Type B pancreatic cell (in vitro differentiated cells): ENCODE measurements around the gene BPGM. TPM values are rescaled to one million over a fixed set of nuclear protein-coding genes. Genes with fewer than 3 reads are reported as not detected.
A peak's percentile ranks its signal among the peaks of the same experiment; 100 is the strongest.

Experiments
- DNase-seq: peaks from one replicate; pipeline ENCODE4 v3.0.0; 2021; ENCODE audit warnings: mixed read lengths; ENCODE audit not compliant: unreplicated experiment; ENCODE audit errors: extremely low spot score
- H3K27ac Mint-ChIP-seq: 2 replicates; pipeline ENCODE4 v1.8.0; 2021; ENCODE audit warnings: mild to moderate bottlenecking, mixed read lengths
- H3K27me3 Mint-ChIP-seq: 2 replicates; pipeline ENCODE4 v1.8.0; 2021; ENCODE audit warnings: mixed read lengths
- H3K36me3 Mint-ChIP-seq: 2 replicates; pipeline ENCODE4 v1.8.0; 2021; ENCODE audit warnings: mixed read lengths
- H3K4me1 Mint-ChIP-seq: one replicate; pipeline ENCODE4 v1.8.0; 2021; ENCODE audit warnings: mixed read lengths; ENCODE audit not compliant: unreplicated experiment
- H3K4me3 Mint-ChIP-seq: 2 replicates; pipeline ENCODE4 v1.8.0; 2021; ENCODE audit warnings: mild to moderate bottlenecking, mixed read lengths
- H3K9me3 Mint-ChIP-seq: 2 replicates; pipeline ENCODE4 v1.8.0; 2021; ENCODE audit warnings: mixed read lengths
- CTCF ChIP-seq: fragments of 200-600 bp; sonication (generic); conservative IDR thresholded peaks from 2 replicates; pipeline ENCODE4 v1.5.0; 2021; ENCODE audit warnings: antibody characterized with exemption, mild to moderate bottlenecking
- total RNA-seq: library from RNA; stranded (reverse); gene quantifications from 2 replicates; pipeline ENCODE4 v1.2.1, GENCODE V29; 2021; ENCODE audit warnings: low replicate concordance

Gene BPGM
- total RNA-seq, 1 donor from 2014 or later, result 19.6 TPM

GRCh38 chr7:134704827-134705226, 58.2 kb downstream of the BPGM start:
- Mint-ChIP-seq H3K27me3 (no peaks in the 10 kb centered on the region), H3K4me3 (no peak overlapping the region), H3K27ac (no peak overlapping the region), H3K4me1 (peaks cover 33% of the 10 kb centered on the region), H3K9me3 (no peaks in the 10 kb centered on the region), H3K36me3 (no peaks in the 10 kb centered on the region)
- no peak for DNase-seq
- no peak for TF ChIP-seq CTCF

GRCh38 chr7:134705716-134706115, 59.1 kb downstream of the BPGM start:
- Mint-ChIP-seq H3K36me3 (no peaks in the 10 kb centered on the region), H3K4me3 (no peak overlapping the region)

GRCh38 chr7:134706468-134706867, 59.8 kb downstream of the BPGM start:
- Mint-ChIP-seq H3K9me3 (no peaks in the 10 kb centered on the region), H3K36me3 (no peaks in the 10 kb centered on the region), H3K27me3 (no peaks in the 10 kb centered on the region), H3K27ac (peak overlapping the region; percentile 84), H3K4me3 (no peak overlapping the region), H3K4me1 (peaks cover 37% of the 10 kb centered on the region)
- peak; percentile 48 for TF ChIP-seq CTCF
- no peak for DNase-seq

More at GRCh38 chr7:134705716-134706115, 59.1 kb downstream of the BPGM start:
- no peaks in the 10 kb centered on the region for H3K27me3 Mint-ChIP-seq
- H3K4me1 Mint-ChIP-seq, result peaks cover 34% of the 10 kb centered on the region
- TF ChIP-seq CTCF, result no peak
- H3K27ac Mint-ChIP-seq, result peak overlapping the region; percentile 84
- H3K9me3 Mint-ChIP-seq, result no peaks in the 10 kb centered on the region
- no peak for DNase-seq

GRCh38 chr7:134707663-134708378, 61.2 kb downstream of the BPGM start:
- Mint-ChIP-seq H3K27ac (peak overlapping the region; percentile 84), H3K9me3 (no peaks in the 10 kb centered on the region), H3K4me3 (no peak overlapping the region), H3K4me1 (peaks cover 31% of the 10 kb centered on the region), H3K36me3 (no peaks in the 10 kb centered on the region), H3K27me3 (no peaks in the 10 kb centered on the region)
- DNase-seq, result no peak
- no peak for TF ChIP-seq CTCF

- no peaks in the 10 kb centered on the region for H3K9me3 Mint-ChIP-seq
- no peak for DNase-seq
- no peak for TF ChIP-seq CTCF
- no peaks in the 10 kb centered on the region for H3K36me3 Mint-ChIP-seq
- H3K4me3 Mint-ChIP-seq, result no peak overlapping the region
- H3K27ac Mint-ChIP-seq, result peak overlapping the region; percentile 28
- peaks cover 22% of the 10 kb centered on the region for H3K4me1 Mint-ChIP-seq
- H3K27me3 Mint-ChIP-seq, result no peaks in the 10 kb centered on the region
These were observed 62.0 kb downstream of the BPGM start for GRCh38 chr7:134708692-134709091.
